Kidney epithelial cell (primary cell): Measurements from ENCODE around the gene FXR1. TPM values are rescaled to one million over a fixed set of nuclear protein-coding genes. Genes with fewer than 3 reads are reported as not detected.
"Not testable (repeated sequence)": the region's sequence is repeated elsewhere in the genome, so short reads cannot be mapped to it uniquely, and the experiment has no call there.

ENCODE experiments used
- DNase-seq: peaks from one replicate; pipeline ENCODE4 v3.0.0-alpha.2; 2010; ENCODE audit warnings: low read depth
- H3K27me3 ChIP-seq: 2 replicates; pipeline ENCODE4 v1.6.0; 2011; ENCODE audit warnings: low read length; ENCODE audit not compliant: control insufficient read depth, insufficient read depth
- H3K36me3 ChIP-seq: 2 replicates; pipeline ENCODE4 v1.5.1; 2011; ENCODE audit warnings: low read length; ENCODE audit not compliant: control insufficient read depth, insufficient read depth
- H3K4me3 ChIP-seq: 2 replicates; pipeline ENCODE4 v1.5.1; 2011; ENCODE audit warnings: low read depth, mild to moderate bottlenecking, control low read depth, low read length
- total RNA-seq: library from RNA; depleted of rRNA; stranded (reverse); fragments of >200 nt; gene quantifications from 2 replicates; pipeline ENCODE4 v1.2.3, GENCODE V29; 2015
- TF ChIP-seq, protein P1 (sequence below): IDR thresholded peaks from 2 replicates; pipeline ENCODE4 v1.5.1; 2011; ENCODE audit warnings: mild to moderate bottlenecking, moderate library complexity, low read length, control low read depth, inconsistent platforms; ENCODE audit not compliant: insufficient read depth, poor library complexity, severe bottlenecking

The FXR1 gene
- total RNA-seq, 1 donor from 2014 or later, result 123 TPM

DNA sequence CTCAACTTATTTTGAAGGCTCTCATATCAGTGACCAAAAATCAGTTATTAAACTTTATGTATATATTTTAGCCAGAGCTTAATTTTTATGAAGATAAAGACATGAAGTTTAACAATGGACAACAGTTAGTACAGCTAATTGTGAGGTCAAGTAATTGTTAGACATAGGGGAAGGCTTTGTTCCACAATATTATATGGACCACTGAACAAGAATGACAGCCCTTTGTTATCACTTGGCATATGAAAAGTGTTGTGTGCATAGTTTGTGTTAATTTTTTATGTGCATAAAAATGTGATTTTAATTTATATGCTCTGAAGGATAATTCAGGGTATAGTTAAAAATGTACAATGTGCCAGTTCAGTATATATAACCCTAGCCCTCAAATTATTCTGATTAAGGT, 65.0 kb downstream of the FXR1 start:
- TF ChIP-seq, protein P1, sequence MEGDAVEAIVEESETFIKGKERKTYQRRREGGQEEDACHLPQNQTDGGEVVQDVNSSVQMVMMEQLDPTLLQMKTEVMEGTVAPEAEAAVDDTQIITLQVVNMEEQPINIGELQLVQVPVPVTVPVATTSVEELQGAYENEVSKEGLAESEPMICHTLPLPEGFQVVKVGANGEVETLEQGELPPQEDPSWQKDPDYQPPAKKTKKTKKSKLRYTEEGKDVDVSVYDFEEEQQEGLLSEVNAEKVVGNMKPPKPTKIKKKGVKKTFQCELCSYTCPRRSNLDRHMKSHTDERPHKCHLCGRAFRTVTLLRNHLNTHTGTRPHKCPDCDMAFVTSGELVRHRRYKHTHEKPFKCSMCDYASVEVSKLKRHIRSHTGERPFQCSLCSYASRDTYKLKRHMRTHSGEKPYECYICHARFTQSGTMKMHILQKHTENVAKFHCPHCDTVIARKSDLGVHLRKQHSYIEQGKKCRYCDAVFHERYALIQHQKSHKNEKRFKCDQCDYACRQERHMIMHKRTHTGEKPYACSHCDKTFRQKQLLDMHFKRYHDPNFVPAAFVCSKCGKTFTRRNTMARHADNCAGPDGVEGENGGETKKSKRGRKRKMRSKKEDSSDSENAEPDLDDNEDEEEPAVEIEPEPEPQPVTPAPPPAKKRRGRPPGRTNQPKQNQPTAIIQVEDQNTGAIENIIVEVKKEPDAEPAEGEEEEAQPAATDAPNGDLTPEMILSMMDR, result no peak
- H3K27me3 ChIP-seq, result no peaks in the 10 kb centered on the region
- no peaks in the 10 kb centered on the region for H3K36me3 ChIP-seq
- no peak overlapping the region for H3K4me3 ChIP-seq
- no peak for DNase-seq

DNA sequence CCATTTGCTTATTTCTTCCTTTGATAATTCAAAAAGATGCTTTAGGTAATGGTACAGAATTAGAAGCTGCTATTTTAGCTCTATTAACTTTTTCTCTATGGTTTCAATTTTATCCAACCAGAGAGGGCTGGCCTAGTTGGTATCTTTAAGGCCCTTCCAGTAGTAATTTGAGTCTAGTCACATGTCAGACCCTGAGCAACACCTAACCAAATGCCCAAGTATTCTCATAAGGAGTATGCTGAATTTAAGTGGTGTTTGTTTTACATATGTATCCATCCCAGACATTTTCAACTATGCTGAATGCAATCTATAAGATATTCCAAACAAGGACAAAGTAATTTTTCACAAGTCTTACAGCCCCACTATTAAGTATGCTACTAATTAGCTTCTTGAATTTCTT, 67.5 kb downstream of the FXR1 start:
- H3K4me3 ChIP-seq, result no peak overlapping the region
- no peak for DNase-seq
- H3K36me3 ChIP-seq, result no peaks in the 10 kb centered on the region
- TF ChIP-seq, protein P1, result no peak
- H3K27me3 ChIP-seq, result no peaks in the 10 kb centered on the region

DNA sequence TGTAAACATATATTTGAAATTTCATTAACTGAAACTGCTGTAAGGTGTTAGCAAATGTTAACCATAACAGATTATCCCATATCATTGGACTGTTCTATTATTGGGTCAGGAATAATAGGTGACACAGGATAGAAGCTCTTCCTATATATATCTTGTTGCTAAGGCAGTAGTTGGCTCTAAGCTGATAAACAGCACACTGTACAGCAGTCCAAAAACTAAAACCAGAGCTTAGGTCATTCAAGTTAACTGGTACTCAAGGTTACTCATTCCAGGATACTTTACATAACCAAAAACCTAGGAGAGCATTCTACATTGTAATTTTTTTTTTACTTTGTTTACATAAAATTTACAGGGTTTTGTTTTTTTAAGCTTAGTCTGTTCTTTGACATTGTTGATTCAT, 68.1 kb downstream of the FXR1 start:
- DNase-seq, result no peak
- Histone ChIP-seq H3K36me3 (no peaks in the 10 kb centered on the region), H3K27me3 (no peaks in the 10 kb centered on the region), H3K4me3 (no peak overlapping the region)
- TF ChIP-seq, protein P1, result no peak

DNA sequence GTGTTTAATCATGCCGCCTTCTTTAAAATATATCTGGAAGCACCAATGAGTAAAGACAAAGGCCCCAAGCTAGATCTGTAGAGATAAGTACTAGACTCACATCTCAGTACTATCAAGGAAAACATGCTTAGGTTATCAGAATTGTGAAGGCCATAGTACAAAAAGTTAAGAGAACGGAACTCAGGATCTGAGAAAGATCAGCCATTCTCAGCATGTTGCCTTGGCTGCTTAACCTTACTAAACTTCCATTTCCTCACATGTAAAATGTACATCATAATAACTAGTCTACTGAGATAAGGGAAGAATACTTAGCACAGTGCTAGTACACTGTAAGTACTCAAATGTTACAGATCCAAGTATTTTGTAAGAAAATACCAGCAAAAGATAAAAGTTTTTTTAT, 69.4 kb downstream of the FXR1 start:
- H3K27me3 ChIP-seq, result no peaks in the 10 kb centered on the region
- DNase-seq, result no peak
- H3K36me3 ChIP-seq, result no peaks in the 10 kb centered on the region
- TF ChIP-seq, protein P1, result no peak
- no peak overlapping the region for H3K4me3 ChIP-seq

DNA sequence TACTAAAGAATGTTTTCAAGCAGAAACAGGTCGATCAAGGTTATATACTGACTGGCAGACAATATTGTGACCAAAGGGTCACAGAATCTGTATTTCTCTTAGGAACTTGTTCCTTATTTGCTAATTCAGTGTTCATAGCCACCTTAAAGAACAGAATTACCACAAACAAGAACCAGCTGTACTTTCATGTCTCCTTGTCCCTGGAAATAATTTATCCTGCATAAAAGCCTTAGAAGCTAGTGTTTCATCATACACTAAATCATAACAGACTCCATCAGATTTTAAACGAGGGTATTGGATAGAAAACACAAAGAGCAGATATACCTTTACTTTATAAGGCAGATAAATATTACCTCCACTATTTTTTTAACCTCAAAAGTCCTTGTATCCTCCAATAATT, 70.7 kb downstream of the FXR1 start:
- no peak for DNase-seq
- no peaks in the 10 kb centered on the region for H3K27me3 ChIP-seq
- TF ChIP-seq, protein P1, result no peak
- H3K36me3 ChIP-seq, result no peaks in the 10 kb centered on the region
- no peak overlapping the region for H3K4me3 ChIP-seq

DNA sequence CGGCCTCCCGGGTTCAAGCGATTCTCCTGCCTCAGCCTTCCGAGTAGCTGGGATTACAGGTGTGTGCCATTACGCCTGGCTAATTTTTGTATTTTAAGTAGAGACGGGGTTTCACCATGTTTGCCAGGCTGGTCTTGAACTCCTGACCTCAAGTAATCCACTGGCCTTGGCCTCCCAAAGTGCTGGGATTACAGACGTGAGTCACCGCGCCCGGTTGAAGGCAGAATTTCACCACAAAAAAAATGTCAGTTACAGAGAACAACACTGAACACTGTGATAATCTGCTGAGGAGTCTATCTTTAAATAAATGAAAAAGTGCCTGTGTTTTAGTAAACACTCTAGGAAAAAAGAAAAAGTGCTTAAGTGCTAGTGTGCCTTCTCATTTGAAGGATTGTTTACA, 73.9 kb downstream of the FXR1 start:
- not testable (repeated sequence) for DNase-seq, H3K27me3 ChIP-seq, H3K4me3 ChIP-seq, H3K36me3 ChIP-seq

DNA sequence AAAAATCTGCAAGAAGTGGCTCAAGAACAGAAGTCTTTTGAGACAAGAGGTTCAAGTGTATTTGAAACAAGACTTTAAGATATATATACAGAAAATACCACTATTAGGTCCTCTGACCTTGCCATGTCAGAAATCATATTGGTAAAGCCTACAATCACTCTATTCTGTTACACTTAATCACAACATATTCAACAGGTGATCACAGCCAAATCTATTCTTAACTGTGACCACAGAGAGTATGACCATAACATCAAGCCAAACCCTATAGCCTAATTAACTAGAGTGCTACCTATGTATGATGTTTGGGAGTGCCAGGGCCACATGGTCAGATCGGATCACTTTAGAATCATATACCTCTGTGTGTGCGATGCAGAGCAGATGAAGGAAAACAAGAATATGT, 74.9 kb downstream of the FXR1 start:
- no peak for DNase-seq
- no peaks in the 10 kb centered on the region for H3K36me3 ChIP-seq
- no peak overlapping the region for H3K4me3 ChIP-seq
- TF ChIP-seq, protein P1, result no peak
- no peaks in the 10 kb centered on the region for H3K27me3 ChIP-seq
